NCI-H226 (cell line): ENCODE measurements around the gene TMOD4.

ENCODE experiments used
- DNase-seq: peaks from one replicate; pipeline ENCODE4 v3.0.0-alpha.2; 2015

Gene TMOD4

DNA sequence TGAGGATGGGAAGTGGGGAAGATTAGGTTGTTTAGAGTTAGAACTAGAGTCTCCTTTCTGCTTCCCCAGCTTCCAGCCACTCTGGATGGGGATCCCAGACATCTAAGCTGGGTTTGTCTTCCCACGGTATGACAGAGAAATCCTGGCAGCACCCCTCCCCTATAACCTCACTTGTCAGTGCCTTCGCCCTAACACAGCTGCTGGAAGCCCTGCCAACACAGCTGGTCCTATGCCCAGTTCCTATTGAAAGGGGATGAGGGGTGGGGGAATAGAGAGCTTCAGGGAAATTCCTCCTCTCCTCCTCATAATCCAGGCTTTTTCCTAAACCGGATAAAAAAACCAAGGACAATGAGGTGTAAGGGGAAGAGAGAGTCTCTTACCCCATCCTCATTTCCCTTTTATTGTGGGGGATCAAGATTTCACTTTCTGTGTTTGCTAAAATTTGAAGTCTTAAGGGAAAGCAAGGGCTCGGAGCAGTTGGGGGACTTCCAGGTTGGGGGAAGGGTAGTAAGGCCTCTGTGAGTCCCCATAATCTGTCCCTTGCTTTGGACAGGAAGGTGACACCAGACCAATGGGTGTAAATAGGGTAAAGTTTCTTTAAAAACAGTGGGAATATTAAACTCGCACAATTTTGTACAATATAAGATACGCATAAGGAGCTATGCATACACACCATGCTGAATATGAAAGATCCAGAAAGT lies 590 bp downstream of the TMOD4 start:
- no peak for DNase-seq

DNA sequence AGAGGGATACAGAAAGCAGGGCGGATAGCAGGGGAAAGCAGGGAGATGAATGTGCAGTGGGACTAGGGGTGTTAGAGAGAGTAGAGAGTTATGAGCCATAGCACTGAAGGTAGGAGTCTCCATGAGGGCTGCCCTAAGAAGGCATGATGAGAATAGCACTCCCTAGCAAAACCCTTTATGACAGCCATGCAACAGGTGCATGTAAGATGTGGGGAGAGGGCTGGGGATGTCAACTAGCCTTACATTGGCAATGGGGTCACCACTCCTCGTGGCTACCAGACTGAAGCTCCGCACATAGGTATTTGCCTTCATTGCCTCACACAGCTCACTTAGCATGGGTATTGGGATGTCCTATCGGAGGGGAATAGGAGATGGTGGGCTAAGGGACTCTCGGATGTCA lies 4.6 kb downstream of the TMOD4 start:
- DNase-seq: no peak

DNA sequence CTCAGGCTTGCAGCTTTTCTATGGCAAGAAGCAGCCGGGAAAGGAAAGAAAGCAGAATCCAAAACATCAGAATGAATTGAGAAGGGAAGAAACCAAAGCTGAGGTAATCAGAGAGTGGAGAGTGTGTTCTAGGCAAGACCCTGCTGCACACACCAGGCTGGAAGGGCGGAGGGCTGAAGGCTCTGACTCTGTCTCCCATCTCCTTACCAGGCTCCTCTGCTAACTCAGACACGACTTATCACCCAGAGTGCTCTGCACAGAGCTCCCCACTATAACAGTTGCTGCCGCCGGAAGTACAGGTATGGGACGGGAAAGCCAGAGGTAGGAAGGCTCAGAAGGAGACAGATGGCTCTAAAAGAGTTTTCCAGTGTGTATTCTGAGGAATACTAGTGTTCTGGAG lies 8.7 kb downstream of the TMOD4 start:
- DNase-seq: no peak

DNA sequence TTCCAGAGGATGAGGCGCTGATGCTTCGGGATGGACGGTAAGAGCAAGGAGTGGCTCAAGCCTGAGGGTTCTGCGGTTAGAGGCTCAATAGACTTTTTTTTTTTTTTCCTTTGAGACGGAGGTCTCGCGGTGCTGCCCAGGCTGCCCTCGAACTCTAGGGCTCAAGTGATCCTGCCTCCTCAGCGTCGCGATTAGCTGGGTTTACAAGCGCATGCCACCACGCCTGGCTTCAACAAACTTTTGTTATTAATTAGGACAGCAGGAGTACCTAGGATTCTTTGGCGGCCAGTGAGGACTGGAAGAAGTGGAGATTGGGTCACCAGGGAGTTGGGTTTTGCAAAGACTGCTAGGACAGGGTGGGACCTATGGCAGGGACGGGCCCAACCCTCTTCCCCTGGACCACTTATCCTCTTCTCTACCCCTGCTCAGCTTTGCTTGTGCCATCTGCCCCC lies 9.2 kb downstream of the TMOD4 start:
- DNase-seq: peak; percentile 20

DNA sequence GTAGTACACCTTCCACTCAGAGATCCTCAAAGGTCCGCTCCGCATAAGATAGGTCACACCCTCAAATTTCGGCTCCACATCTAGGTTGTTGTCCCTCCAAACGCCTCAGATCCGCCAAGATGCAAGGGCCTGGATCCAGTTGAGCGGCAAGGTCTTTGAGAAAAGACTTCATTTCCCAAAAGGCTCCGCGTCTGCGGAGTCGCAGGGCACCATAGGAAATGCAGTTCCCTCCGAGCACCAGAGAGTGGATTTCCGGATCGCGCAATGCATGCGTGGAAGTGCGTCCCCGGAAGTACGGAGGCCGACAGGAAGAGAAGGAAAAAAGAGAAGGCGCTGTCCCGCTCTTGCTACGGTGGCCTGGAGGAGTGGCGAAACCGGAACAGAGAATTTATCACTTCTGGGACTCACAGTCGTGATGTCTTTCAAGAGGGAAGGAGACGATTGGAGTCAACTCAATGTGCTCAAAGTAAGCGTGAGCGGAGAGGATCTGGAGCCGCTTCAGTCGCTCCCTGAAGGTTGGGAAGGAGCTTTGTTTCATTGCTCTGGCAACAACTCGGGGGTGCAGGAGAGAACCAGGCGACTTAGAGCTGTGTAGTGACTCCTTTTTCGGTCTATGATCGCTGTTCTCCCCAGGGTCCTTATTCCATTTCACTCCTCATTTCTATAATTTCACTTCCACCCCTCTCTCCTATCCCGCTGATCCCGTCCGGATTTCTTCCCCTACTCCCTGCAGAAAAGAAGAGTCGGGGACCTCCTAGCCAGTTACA lies 9.9 kb downstream of the TMOD4 start, which contains the start of the genes LYSMD1 and SCNM1:
Gene LYSMD1, minus strand, starts transcription at position 165 of the 767 bp plus-strand sequence. CDS start 644 bp downstream, outside the sequence.
Gene SCNM1, plus strand, starts transcription at position 407 of the 767 bp plus-strand sequence. Its CDS starts 9 bp downstream, at position 416.
- DNase-seq: peak; percentile 99

DNA sequence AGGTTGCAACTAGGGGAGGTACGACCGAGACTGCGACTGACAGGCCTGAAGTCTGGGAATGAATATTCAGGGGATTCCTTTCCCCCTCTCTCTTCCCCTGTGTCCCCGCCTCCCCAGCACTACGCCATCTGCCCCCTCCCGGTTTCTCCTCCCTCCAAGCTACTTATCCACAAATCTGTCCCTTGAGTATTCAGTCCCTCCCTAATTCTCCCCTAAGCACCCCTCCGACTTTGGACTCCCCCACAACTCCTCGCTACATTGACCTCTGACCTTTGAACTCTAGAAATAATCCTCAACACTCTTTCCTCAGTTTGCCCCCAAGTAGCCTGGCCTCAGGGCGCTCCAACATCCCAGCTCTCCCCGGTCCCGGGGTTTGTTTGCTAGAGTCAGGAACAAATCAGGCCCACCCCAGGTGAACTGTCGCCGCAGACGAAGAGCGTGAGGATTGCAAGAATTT lies 10.5 kb downstream of the TMOD4 start:
- DNase-seq: no peak

DNA sequence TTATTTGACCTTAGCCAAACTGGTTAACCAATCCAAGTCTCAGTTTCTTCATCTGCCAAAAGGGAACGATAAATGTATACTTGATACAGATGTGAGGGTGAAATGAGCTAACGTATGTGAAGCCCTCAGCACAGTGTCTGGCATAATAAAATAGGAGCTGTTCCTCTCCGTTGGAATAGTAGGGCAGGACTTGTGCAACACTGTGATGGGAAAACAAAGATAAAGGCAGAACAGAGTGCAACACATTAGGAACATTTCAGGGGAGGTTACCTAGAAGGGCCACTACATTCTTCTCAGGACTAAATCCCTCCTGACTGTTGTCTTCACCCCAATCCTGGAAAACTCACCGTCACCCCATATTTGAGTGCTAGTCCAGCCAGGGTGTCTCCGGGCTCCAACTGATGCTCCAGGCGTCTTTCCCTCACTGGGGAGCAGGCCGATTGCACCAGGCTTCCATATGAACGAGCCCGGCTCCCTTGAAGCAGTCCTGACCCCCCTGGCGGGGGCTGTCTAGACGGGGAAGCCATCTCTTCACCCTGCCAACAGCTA lies 11.0 kb downstream of the TMOD4 start:
- no peak for DNase-seq

DNA sequence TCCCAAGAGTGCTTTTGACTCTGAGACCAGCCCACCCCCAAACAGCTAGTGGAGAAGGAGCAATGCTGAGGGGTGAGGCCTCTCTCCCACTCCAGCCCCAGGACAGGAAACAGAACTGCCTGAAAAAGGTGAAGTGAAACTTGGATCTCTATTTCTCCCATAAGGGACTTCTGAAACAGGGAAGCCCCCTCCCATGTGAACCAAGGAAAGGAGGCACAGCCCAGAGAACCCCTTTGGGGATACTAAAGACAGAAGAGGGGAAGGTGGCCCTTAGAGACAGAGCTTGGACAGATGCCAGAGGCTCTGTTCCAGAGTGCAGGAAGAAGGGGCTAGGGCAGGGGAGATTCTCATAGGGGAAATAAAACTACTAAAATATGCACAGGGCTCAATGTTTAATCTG lies 16.4 kb downstream of the TMOD4 start:
- no peak for DNase-seq

DNA sequence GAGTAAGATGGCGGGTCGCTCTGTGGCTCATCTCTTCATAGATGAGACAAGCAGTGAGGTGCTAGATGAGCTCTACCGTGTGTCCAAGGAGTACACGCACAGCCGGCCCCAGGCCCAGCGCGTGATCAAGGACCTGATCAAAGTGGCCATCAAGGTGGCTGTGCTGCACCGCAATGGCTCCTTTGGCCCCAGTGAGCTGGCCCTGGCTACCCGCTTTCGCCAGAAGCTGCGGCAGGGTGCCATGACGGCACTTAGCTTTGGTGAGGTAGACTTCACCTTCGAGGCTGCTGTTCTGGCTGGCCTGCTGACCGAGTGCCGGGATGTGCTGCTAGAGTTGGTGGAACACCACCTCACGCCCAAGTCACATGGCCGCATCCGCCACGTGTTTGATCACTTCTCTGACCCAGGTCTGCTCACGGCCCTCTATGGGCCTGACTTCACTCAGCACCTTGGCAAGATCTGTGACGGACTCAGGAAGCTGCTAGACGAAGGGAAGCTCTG lies 17.0 kb downstream of the TMOD4 start:
- no peak for DNase-seq

DNA sequence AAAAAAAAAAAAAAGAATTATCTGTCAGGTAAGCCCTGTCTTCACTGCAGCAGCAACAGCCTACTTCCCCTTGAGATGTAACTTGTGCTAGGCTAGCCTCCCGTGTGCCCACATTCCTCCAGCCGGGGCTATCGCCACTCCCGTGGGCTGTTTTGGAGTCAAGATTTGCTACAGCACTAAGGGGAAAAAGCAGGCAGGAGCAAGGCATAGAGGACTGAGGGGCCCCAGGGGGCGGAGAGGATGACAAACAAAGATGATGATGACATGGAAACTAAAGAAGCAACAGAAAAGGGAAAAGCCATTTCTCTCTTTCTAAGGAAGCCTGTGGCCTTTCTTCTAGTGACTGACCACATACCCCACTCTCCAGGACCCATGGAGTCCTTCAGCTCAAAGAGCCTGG lies 17.5 kb downstream of the TMOD4 start:
- DNase-seq: no peak

DNA sequence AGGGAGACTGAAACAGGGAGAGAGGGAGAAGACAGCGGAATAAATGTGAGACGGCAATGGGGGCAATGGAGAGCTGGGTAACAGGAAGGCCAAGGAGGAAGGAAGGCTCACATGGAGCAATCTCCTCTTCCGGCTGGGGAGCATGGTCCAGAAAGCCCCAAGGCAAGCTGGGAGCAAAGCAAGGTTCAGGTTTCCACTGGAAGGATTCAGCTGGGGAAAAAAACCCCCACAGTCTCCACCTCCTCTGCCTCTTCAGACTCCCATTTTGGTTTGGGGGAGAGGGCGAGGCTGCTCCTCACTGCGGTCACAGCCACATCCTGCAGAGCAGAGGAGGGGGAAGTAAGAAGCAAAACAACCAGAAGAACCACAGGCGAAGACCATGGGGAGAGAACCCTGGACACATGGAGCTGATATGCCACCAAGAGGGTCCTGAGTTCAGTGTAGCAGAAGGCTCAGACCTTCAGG lies 18.7 kb downstream of the TMOD4 start:
- DNase-seq: no peak

DNA sequence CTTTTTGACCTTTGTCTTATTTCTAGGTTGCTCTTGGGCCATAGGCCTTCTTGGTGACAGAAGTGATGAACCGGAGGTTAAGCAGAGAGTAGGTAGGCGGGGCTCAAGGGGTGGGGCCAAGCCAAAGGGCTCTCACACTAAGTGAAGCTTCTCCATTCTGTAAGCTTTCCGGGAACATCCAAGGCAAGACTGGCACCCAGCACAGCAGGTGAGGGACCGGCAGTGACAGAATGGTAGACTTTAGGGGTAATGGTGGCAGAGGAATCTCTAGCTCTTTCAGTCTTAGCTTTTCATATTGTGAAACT lies 19.3 kb downstream of the TMOD4 start, which contains the start of gene TNFAIP8L2:
Gene TNFAIP8L2, plus strand, starts transcription at position 135 of the 305 bp plus-strand sequence. CDS start 2,049 bp downstream, outside the sequence.
- DNase-seq: no peak

DNA sequence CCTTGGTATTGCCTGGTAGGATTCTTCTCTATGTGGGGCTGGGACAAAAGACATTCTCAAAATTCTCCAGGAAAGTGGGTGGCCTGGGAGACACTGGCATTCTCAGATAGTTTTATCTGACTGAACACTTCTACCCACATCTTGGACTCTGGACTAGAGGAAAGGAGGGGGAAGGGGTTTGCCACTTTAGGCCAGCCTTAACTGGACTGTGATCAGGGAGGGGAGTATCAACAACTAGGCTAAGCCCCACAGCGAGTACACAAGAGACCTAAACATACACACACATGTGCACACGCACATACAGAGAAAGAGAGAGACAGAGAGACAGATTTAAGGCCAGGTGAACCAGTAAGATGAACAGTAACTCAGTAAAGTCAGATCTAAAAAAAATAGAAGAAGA lies 28.1 kb downstream of the TMOD4 start:
- DNase-seq: no peak

DNA sequence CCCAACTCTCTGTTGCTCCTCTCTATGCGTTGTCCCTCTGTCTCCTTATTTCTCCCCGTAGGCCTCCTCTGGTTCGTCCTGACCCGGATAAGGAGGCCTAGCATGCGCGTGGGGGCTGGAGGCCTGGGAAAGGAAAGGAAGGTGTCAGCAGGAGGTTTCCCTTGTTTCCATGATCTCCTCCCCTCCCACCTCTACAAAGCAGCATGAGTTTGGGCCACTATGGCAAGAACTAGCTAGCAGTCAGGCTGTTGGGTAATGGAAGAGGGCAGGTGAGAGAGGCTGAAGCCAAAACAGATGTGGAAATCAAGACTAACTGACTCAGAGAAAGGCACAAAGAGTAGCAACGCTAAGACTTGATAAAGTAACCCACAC lies 28.7 kb downstream of the TMOD4 start:
- peak; percentile 48 for DNase-seq

DNA sequence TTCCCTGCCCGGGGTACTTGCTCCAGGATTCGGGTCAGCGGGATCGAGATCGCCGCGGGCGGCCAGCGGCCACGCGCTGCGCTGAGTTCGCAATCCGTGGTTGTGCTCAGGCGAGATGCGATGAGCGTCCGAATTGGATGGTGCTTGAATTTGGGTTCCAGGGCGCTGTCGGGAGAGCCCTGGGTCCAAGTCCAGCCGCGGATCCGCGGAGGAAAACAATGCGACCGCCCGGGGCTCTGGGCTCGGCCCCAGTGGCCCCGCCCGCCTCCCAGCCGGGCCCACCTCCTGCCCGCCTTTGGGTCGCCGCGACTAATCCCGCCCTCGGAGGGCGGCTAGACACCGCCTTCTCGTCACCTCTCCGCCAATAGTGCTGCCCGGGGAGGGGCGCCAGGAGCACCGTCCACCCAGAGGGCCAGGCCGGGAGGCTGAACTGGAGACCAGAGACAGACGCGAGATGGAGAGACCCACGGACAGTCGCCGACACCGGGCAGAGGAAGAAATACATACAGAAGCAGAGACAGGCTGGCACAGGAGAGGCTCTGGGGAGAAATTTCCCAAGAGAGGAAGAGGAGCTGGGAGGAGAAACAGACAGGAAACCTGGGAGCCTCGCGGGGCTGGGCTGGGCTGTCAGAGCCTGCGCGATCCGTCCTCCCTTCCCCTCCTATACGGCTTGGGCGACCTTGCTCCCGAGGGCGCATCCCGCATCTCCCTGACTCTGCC lies 29.2 kb downstream of the TMOD4 start, which contains the start of gene SEMA6C:
Gene SEMA6C, minus strand, starts transcription at position 220 of the 720 bp plus-strand sequence. CDS start 4,010 bp downstream, outside the sequence.
- DNase-seq: peak; percentile 92

DNA sequence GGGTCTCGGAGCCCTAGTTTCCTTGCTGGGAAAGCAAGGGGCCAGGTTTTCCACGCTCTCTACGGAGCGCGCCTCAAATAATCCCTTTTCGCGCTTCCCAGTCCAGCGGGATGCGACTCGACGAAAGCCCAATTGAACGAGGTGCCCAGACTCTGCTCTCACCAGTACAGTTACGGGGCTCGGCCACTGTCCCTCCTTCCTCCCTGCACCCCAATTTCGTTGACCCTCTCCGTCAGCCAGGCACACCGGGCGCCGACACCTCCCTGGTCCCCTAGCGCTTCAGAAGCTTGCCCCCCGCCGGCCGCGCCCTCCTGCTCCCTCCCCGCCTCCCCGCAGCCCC lies 29.7 kb downstream of the TMOD4 start:
- no peak for DNase-seq

DNA sequence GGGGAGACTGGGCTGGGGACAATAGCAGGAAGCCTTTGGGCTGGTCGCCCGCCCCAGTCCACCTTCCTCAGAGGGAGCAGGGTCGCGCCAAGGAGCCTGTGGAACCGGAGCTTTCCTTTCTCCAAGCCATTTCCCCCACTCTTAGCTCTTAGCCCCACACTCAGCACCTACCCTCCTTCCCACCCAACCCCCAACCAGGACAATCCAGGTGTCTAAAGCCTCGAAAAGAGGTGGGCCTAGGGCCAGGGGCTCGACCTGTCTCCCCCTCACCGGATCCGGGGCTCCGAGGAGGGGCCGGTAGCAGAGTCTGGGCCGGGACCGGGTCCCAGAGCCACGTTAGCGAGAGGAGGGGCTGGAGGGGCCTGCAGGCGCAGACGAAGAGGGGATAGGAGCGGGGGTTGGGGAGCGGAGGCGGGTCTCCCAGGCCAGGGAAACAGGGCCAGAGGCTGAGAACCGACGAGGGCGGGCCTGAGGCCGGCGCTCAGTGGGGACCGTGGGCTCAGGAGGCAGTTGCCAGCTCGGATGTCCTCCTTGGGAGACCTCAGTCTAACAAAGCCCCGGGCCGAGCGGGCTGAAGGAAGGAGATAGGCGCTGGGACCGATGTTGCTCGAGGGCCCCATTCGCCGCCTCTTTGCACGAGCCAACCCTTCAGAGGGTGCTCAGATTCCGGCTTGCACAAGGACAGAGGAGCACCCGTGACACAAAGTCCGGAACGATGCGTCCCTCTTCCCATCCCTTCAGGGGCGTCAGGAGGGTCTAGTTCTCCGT lies 30.3 kb downstream of the TMOD4 start:
- DNase-seq: no peak

DNA sequence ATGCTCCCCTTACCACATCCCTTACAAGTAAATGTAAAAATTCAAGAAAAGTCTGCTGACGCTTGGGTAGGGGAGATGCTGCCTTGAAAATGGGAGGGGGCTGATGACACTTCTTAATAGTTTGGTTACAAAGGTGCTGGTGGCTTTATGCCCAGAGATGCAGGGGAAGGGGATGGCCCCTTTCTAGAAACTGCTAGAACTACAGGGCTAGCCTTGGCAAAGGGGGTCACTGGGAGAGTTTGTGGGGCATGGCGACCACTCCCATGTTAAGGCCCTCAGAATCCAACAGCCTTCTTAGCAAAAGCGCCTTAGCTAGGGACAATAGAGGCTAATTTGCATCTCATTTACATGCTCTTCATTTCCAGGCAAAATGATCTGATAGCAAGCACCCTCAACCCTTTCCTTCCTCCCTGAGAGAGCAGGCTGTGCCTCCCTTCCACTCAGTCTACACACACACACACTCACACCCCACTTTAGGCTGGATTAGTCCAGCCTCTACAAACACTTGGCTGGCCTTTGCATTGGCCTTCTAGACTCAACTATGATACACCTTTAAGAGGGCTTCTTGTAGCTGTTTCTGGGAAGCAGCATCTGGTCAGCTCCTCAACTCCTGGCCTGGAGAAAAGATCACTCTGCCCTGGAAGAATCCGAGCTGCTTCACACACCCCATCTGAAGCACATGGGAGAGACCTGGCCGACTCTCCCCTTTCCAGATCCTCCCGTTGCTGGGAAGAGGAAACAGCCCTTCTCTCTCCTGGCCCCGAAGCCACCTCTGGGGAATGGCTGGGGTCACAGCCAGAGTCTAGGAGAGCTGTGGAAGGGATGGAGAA lies 31.1 kb downstream of the TMOD4 start:
- DNase-seq: no peak

DNA sequence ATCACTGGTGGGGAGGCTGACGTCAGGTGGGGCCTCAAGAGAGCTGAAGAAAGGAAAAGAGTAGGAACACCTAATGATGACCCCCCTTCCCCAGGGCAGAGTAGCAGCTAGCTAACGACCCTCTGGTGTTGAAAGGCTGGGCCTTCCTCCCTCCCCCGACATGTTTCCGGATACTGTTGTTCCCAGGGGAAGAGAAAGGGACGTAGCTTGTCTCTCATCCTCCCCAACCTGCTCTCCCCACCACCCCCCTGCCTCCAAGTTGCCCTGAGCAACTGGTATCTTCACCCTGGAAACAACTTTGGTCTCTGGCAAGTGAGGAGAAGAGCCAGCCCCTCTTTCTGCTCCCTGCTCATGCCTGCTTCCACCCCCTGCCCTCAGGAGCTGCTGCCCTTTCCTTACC lies 31.8 kb downstream of the TMOD4 start:
- no peak for DNase-seq

DNA sequence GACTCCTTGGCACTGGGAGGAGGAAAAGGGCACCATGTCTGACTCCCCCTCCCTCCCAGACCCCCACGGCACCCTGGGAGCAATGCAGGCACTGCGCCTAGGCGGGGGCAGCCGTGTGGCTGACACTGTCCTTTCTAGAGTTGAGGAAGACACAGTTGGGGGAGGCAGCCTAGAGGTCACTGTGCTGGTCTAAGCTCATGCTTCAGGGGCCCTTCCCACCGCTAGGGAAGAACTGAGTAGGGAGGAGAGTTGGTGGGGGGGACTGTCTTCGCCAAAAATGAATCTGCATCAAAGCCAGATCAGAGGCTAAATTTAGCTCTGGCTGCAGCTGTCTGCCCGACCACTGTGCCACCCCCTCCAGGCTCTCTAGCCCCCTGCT lies 32.7 kb downstream of the TMOD4 start:
- no peak for DNase-seq

DNA sequence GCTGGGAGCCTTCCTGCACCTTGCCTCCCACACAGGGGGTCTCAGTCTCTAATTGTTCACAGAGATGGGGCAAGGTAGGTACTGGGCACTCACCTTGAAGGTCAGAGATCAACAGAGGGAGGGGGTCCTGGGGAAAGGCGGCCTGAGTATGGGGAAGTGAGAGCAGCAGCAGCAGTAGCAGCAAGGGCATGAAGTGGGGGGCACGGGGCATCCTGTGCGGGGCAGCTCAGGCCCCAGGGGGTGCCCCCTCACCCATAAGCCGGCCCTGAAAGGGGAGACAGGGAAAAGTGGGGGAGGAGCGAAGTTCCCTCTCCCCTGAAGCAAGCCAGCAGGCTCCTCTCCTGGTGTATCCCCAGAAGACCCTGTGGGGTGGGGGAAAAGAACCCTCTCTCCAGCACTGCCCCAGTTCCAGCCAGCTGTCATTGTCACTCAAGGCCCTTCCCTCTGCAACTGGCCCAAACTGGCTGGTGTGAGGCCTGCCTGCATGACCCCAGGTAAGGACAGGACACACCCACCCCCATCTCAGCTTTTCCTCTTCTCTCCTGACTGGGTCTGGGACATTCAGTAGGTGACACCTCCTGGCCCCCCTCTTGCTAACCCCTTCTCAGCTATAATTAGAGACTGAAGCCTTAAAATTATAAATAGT lies 33.2 kb downstream of the TMOD4 start:
- no peak for DNase-seq
